Endothelial cell (in vitro differentiated cells): ENCODE data around the gene SEC22A. TPM values are rescaled to one million over a fixed set of nuclear protein-coding genes. Genes with fewer than 3 reads are reported as not detected.
A peak's percentile ranks its signal among the peaks of the same experiment; 100 is the strongest.
"Not testable (repeated sequence)": the region's sequence is repeated elsewhere in the genome, so short reads cannot be mapped to it uniquely, and the experiment has no call there.

ENCODE experiments used
- DNase-seq: peaks from one replicate; pipeline ENCODE4 v3.0.0; 2021; ENCODE audit warnings: low spot score
- H3K27ac Mint-ChIP-seq: one replicate; pipeline ENCODE4 v1.8.0; 2021; ENCODE audit warnings: mixed read lengths, inconsistent platforms; ENCODE audit not compliant: unreplicated experiment
- H3K27me3 Mint-ChIP-seq: one replicate; pipeline ENCODE4 v1.8.0; 2021; ENCODE audit warnings: mild to moderate bottlenecking, moderate library complexity, mixed read lengths, inconsistent platforms; ENCODE audit not compliant: unreplicated experiment
- H3K36me3 Mint-ChIP-seq: one replicate; pipeline ENCODE4 v1.8.0; 2021; ENCODE audit warnings: mild to moderate bottlenecking, low read depth, mixed read lengths, inconsistent platforms; ENCODE audit not compliant: unreplicated experiment
- H3K4me1 Mint-ChIP-seq: one replicate; pipeline ENCODE4 v1.8.0; 2021; ENCODE audit warnings: mild to moderate bottlenecking, mixed read lengths, inconsistent platforms; ENCODE audit not compliant: unreplicated experiment
- H3K4me3 Mint-ChIP-seq: one replicate; pipeline ENCODE4 v1.8.0; 2021; ENCODE audit warnings: mild to moderate bottlenecking, mixed read lengths, inconsistent platforms; ENCODE audit not compliant: unreplicated experiment
- H3K9me3 Mint-ChIP-seq: one replicate; pipeline ENCODE4 v1.8.0; 2021; ENCODE audit warnings: mixed read lengths, inconsistent platforms; ENCODE audit not compliant: unreplicated experiment
- total RNA-seq: library from RNA; stranded (reverse); fragmentation: NEBNext Ultra II Directional; extraction: Animal tissue kit (Norgen Biotek cat#: 25700); gene quantifications from one replicate; pipeline ENCODE4 v1.2.1, GENCODE V29; 2021; ENCODE audit not compliant: unreplicated experiment
- TF ChIP-seq, protein P1 (sequence below): fragments of 200-600 bp; sonication (generic); IDR thresholded peaks from one replicate; pipeline ENCODE4 v1.5.0; 2021; ENCODE audit warnings: antibody characterized with exemption; ENCODE audit not compliant: unreplicated experiment

Gene SEC22A
- total RNA-seq, 1 donor from 2014 or later = 14.9 TPM

DNA sequence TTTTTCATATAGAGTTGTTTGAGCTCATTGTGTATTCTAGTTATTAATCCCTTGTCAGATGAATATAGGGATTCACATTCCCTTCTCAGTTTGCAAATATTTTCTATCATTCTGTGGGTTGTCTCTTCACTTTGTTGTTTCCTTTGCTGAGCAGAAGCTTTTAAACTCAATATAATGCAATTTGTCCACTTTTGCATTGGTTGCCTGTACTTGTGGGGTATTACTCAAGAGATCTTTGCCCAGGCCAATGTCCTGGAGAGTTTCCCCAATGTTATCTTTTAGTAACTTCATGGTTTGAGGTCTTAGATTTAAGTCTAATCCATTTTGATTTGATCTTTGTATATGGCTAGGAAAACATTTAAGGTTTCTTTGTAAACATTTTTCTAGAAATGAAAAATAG is 24.8 kb downstream of the SEC22A start:
- no peak for DNase-seq

DNA sequence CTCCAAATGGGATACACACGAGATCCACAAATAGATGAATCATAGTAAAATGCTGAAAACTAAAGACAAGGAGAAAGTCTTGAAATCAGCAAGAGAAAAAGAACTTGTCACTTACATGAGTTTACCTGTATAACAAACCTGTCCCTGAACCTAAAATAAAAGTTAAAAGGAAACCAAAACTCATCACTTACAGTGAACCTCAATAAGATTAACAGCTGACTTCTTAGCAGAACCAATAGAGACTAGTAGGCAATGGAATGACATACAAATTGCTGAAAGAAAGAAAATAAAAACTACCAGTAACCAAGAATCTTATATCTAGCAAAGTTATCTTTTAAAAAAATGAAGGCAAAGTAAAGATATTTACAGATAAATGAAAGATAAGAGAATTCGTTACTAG is 27.4 kb downstream of the SEC22A start:
- no peak for DNase-seq
- Mint-ChIP-seq H3K27me3 (peaks cover 2% of the 10 kb centered on the region), H3K36me3 (peaks cover 37% of the 10 kb centered on the region), H3K4me3 (peak overlapping the region; percentile 9), H3K27ac (no peak overlapping the region), H3K4me1 (no peaks in the 10 kb centered on the region), H3K9me3 (peaks cover 13% of the 10 kb centered on the region)
- TF ChIP-seq, protein P1, sequence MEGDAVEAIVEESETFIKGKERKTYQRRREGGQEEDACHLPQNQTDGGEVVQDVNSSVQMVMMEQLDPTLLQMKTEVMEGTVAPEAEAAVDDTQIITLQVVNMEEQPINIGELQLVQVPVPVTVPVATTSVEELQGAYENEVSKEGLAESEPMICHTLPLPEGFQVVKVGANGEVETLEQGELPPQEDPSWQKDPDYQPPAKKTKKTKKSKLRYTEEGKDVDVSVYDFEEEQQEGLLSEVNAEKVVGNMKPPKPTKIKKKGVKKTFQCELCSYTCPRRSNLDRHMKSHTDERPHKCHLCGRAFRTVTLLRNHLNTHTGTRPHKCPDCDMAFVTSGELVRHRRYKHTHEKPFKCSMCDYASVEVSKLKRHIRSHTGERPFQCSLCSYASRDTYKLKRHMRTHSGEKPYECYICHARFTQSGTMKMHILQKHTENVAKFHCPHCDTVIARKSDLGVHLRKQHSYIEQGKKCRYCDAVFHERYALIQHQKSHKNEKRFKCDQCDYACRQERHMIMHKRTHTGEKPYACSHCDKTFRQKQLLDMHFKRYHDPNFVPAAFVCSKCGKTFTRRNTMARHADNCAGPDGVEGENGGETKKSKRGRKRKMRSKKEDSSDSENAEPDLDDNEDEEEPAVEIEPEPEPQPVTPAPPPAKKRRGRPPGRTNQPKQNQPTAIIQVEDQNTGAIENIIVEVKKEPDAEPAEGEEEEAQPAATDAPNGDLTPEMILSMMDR = no peak

More for the DNA sequence above, 24.8 kb downstream of the SEC22A start:
- Mint-ChIP-seq H3K36me3 (peaks cover 37% of the 10 kb centered on the region), H3K27me3 (peaks cover 2% of the 10 kb centered on the region), H3K27ac (no peak overlapping the region), H3K4me3 (no peak overlapping the region), H3K4me1 (no peaks in the 10 kb centered on the region), H3K9me3 (peaks cover 13% of the 10 kb centered on the region)
- TF ChIP-seq, protein P1 = no peak

GRCh38 chr3:123236902-123237301 is 35.2 kb downstream of the SEC22A start:
- Mint-ChIP-seq H3K4me3 (no peak overlapping the region), H3K27me3 (peaks cover 2% of the 10 kb centered on the region), H3K36me3 (no peaks in the 10 kb centered on the region), H3K4me1 (no peaks in the 10 kb centered on the region), H3K9me3 (no peaks in the 10 kb centered on the region), H3K27ac (no peak overlapping the region)
- TF ChIP-seq, protein P1 = no peak
- no peak for DNase-seq

- not testable (repeated sequence) for H3K9me3 Mint-ChIP-seq, H3K27ac Mint-ChIP-seq, H3K27me3 Mint-ChIP-seq, DNase-seq, H3K36me3 Mint-ChIP-seq, H3K4me1 Mint-ChIP-seq, H3K4me3 Mint-ChIP-seq
Observed at GRCh38 chr3:123239186-123239585, 37.4 kb downstream of the SEC22A start.

GRCh38 chr3:123239756-123240155 is 38.0 kb downstream of the SEC22A start:
- no peaks in the 10 kb centered on the region for H3K36me3 Mint-ChIP-seq
- H3K27me3 Mint-ChIP-seq = peaks cover 2% of the 10 kb centered on the region
- H3K4me1 Mint-ChIP-seq = no peaks in the 10 kb centered on the region
- H3K9me3 Mint-ChIP-seq = no peaks in the 10 kb centered on the region
- DNase-seq = no peak
- TF ChIP-seq, protein P1 = no peak
- no peak overlapping the region for H3K4me3 Mint-ChIP-seq
- no peak overlapping the region for H3K27ac Mint-ChIP-seq

GRCh38 chr3:123244128-123244527 is 42.4 kb downstream of the SEC22A start:
- Mint-ChIP-seq H3K36me3 (no peaks in the 10 kb centered on the region), H3K4me1 (no peaks in the 10 kb centered on the region), H3K9me3 (no peaks in the 10 kb centered on the region), H3K27ac (no peak overlapping the region), H3K4me3 (no peak overlapping the region), H3K27me3 (no peaks in the 10 kb centered on the region)
- no peak for DNase-seq
- TF ChIP-seq, protein P1 = no peak
